Stimulated activated naive CD8-positive, alpha-beta T cell treated with anti-CD3 and anti-CD28 coated beads, Interleukin-15, Interleukin-2, amounts not matched to agents 100 U/mL and 50 U/mL, for 24 hours (primary cell): ENCODE data around the gene R3HDM2.
A peak's percentile ranks its signal among the peaks of the same experiment; 100 is the strongest.

Source experiments
- ATAC-seq: fragments of 150-1000 bp; cut with Tn5 transposase; one replicate; pipeline ENCODE4 v1.10.0; 2021
- DNase-seq: peaks from one replicate; pipeline ENCODE4 v3.0.0; 2021

R3HDM2 gene

DNA sequence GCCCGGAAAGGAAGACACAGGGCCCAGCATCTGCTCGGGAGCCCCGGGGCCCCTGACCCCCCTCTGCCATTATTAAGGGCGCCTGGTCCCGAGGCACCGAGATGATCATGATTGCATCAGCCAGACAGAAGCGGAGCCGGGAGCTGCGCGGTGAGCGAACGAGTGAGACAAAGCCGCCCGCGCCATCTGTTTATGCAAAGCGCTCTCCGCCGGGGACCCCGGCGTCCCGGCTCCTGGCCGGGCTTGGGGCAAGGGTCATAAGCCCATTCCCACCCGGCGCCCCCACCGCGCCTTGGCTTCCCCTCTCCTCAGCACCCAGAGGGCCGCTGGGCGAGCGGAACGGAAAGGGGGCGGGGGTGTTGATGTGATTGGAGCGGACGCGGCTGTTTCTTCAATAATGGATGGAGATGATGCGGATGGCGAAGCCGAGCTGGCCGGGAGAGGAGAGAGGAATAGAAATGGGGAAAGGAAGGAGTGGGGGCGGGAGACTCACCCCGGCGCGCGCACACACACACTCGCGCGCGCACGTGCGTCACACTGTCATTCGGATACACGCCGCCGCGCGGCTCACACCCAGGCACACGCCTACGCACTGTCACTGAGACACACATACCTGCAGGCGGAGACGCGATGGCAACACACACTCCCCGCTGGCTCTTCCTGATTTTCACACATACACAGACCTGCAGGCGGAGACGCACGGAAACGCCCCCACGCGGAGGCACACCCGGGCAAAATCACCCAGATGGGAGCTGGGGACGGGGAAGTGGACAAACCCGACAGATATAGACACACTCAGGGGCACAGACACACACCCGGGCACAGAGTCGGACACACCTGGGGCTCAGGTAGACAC lies 190.5 kb downstream of the R3HDM2 start:
- no peak for ATAC-seq
- peak; percentile 76 for DNase-seq

DNA sequence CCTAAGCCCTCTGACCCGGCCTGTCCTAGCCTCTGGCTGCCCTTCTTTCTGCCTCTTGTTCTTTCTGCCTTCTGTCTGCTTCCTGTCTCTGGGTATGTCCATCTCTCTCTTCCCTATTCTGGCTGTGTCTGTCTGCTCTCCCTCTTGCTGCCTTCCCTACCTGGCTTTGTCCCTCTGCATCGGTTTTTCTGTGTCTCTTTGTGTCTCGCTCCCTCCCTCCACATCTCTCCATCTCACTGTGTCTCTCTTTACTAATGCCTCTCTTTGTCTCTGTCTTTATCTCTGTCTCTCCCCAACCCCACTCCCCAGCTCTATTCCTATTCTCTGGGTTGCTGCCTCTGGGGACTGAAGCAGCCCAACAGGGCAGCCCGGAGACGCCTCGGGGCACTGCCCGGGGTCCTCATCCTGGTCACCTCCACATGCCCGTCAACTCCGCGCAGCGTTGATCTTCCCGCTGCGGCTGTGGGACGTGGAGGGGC lies 191.2 kb downstream of the R3HDM2 start:
- DNase-seq, result no peak
- no peak for ATAC-seq

DNA sequence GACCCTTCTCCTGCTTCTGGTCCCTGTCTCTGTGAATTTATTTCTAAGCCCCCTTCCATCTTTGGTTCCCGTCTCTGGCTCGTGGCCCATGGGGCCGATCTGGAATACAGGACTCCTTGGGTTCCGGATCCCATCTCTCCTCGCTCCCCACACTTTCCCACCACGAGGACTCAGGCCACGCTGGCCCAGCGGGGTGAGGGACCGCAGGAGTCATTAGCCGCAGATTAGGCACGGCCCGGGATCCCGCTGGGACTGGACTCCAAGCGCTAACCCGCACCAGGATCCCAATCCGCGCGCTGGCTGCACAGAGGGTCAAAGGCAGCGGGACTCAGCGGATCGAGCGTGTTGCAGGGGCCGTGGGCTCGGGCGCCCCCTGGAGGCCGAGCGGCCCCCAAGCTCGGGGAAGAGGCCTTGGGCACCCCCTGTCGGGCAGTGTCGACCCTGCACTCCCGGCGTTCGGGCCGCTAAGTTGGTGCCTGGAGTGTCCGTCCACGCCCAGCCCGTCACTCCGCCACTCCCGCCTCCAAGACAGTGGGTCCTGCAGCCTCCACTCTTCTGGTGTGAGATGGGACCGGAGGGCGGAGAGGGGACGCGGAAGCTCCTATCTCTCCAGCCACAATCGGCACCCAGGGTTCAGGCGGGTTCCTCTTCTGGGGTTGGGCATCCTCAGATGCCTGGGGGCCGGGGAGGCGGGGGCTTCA lies 191.8 kb downstream of the R3HDM2 start:
- peak; percentile 93 for DNase-seq
- ATAC-seq, result peak; percentile 64

DNA sequence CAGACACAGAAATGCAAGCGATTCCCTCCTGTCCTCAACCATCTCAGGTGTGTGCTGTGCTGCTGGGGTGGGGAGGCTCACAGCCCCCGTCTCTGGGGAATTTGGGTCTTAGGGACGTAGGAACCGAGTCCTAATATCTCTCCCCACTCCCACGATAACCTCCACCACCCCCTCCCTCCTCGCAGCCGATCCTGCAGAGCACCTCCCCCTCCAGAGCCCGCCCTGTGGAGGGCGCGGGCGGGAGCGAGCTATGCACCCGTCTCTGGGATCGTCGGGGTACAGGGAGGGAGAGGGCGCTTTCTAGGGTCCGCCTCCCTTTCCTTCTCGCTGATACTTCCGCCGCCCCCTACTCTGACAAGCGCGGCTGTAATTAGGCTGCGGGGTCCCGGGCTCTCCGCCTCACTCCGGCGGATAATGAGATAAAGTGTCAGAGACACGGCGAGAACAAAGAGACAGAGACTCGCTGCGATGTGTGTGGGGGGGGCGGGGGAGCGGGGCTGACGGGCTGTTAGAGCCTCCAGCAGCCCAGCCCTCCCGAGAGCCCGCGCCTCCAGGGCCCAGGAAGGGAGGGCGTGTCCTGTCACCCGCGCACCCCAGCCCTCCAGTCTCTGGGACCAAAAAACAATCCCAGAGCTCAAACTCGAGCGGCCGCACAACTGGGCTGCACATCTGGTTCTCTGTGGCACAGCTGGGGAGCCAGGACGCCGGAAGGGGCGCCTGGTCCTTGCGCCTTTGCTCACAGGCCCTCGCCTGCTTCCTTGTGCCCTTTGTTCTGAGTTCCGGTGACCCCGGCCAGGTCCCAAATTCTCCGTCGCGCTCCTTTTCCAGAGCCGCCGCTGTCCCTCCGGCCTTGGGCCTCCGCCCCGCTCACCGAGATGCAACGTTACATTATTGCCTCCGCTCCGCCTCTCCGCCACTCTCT lies 192.7 kb downstream of the R3HDM2 start:
- peak; percentile 41 for DNase-seq
- no peak for ATAC-seq

DNA sequence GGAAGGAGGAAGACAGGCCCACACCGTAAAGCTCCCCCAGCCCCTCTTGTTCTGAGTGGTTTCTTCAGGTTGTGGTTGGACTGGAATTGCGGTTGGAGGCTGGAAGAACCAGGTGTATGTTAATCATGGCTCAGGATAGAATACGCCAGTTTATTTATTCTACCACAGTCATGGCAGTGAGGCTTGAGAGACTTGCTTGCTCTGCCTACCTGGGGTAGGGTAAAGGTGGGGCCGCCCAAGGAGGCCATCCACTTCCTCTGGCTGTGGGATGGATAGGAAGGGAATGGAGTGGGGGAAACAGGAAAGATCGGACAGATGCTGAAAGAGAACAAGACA lies 193.3 kb downstream of the R3HDM2 start:
- ATAC-seq, result no peak
- DNase-seq, result no peak

DNA sequence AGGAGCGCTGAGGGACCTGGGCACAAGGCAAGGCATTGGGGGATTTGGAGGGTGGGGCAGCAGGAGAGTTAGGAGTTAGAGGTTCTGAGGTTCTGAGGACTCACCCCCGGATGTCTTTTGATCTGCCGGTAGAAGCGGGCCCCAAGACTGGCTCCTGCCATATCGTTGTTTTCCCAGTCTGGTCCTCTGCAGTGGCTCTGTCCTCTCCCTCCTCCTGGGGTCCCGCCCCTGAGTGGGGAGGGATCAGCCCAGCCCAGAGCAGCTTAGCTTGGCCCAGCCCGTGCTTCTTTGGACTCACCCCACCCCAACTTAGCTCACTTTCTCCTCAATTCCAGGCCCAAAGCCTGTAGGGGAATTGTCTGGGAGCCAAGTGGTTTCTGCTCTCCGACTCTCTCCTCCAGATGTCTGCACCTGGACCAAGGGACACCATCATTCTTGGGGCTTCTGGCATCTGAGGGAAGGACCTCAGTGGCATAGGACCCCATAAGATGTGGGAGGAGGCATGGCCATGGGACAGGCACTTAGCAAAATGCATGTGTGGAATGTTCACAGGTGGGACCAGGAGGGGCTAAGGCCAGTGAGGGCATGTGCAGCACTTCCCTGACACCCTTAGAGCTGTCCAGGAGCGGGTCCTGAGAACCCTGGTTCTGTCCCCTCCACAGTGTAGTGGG lies 193.8 kb downstream of the R3HDM2 start:
- ATAC-seq (no peak), DNase-seq (peak; percentile 26)

DNA sequence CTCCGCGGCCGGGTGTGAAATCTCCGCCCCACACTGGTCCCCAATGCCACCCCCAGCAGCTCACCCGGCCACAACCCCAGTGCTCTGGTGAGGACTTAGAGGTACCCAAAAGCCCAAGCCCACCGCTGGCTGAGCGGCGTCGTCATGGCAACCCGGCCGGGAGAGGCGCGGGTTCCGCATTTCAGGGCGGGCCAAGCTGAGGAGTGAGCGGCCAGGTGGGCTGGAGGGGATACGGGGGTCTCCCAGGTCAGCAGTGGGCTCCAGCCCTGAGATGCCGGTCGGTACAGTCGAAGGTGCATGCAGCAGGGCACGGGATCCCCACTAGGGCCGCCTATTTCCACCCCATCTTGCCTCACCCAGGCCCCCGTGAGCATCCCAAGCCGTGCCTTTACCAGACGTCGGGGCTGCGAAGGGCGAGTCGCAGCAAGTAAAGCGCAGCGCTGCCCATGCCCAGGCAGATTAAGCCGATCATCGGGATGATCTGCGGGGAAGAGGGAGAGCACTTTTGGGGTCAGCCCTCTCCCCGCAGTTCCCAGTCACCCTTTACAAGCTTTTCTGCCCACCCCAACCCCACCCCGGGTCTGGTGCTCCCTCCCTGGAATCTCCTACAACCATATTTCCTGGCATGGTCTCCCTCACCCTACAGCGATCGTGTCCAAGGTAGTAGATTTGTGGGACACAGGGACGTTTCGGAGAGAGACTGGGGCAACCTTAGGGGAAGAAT lies 194.5 kb downstream of the R3HDM2 start:
- ATAC-seq (no peak), DNase-seq (no peak)

DNA sequence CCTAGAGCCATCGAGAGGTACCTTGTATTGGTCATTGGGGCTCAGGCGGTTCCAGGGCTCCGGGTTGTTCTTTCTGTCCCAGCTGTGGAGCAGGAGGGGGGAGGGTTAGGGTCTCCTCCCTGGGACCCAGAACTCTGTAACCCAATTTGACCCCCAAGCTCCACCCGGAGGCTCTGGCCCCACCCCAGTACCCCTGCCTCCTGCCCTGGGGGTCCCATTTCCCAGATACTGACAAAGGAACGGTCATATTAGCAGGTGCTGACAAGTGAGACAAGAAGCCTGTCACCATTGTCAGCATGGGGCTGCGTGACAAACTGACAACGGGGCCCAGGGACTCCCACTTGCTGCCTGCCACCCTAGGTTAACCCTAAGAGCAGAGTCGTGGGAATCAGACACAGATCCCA lies 195.1 kb downstream of the R3HDM2 start:
- DNase-seq (no peak), ATAC-seq (no peak)

DNA sequence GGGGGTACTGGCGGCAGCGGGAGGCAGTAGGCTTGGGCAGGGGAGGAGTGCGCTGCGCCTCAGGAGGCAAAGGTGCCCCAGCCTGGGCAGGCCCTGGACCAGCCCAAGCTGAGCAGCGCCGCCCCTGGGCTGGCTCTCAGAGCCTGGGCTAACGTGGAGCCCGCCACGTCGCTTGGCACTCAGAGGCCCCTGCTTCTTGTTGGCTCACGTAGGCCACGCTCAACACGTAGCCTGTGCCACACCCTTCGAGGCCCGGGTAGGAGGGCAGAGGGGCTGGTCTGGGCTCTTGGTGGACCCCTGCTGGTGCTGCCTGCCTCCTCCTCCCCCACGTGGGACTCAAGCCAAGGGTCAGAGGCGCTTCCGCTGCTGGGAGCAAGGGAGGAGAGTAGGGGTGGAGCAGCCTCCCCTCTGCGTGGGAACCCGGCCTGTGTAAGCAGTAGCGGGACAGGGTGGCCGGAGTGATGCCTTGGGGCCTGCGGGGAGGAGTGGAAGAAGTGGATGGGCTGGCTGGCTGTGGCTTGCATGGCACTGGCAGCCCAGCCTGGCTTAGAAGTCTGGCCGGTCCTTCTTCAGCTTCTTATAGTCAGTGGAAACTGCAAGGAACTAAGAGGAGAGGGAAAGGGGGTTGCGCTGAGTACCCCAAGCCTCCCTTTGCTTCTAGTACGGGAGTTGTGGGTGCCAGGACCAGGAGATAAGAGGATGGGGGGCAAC lies 195.7 kb downstream of the R3HDM2 start:
- no peak for ATAC-seq
- no peak for DNase-seq

DNA sequence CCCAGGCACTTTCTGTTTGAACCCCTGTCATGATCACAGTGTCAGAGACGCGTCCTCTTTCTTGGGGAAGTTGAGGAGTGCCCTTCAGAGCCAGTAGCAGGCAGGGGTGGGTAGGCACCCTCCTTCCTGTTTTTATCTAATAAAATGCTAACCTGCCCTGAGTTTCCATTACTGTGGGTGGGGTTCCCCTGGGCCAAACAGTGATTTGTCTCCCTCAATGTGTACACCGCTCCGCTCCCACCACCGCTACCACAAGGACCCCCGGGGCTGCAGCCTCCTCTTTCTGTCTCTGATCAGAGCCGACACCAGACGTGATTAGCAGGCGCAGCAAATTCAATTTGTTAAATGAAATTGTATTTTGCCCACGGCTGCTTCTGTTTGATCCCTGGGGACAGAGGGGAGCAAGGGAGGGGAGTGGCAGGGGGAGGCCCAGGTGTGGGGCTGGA lies 196.2 kb downstream of the R3HDM2 start:
- ATAC-seq (no peak), DNase-seq (no peak)

DNA sequence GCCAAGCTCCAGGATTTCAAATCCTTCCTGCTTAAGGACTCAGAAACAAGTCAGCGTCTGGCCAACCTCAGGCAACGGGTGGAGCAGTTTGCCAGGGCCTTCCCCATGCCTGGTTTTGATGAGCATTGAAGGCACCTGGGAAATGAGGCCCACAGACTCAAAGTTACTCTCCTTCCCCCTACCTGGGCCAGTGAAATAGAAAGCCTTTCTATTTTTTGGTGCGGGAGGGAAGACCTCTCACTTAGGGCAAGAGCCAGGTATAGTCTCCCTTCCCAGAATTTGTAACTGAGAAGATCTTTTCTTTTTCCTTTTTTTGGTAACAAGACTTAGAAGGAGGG lies 196.6 kb downstream of the R3HDM2 start:
- DNase-seq, result no peak
- no peak for ATAC-seq

DNA sequence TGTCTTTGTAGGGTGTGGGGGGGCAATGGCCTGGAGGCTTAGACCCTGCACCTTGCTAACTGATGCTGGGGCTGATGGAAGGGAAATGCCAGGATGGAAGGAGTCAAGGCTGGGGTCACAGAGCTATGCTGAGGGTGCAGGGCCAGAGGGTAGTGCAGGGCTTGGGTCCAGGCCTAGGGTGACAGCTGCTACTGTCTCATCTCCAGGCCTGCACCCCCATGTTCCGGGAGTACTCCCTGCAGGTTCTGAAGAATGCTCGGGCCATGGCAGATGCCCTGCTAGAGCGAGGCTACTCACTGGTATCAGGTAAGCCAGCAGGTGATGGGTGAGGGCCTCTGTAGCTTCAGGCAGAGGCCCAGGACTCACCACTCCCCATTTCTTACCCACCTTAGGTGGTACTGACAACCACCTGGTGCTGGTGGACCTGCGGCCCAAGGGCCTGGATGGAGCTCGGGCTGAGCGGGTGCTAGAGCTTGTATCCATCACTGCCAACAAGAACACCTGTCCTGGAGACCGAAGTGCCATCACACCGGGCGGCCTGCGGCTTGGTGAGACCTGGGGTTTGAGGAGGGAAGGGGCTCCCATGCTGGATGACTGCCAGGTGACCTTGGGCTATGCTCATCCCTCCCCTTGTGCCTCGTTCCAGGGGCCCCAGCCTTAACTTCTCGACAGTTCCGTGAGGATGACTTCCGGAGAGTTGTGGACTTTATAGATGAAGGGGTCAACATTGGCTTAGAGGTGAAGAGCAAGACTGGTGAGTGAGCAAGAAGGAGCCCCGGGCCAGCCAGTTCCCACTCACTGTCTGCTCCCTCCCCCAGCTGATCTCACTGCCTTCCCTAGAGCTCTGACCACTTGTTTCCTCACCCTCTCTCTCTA lies 197.2 kb downstream of the R3HDM2 start:
- DNase-seq (no peak), ATAC-seq (no peak)

DNA sequence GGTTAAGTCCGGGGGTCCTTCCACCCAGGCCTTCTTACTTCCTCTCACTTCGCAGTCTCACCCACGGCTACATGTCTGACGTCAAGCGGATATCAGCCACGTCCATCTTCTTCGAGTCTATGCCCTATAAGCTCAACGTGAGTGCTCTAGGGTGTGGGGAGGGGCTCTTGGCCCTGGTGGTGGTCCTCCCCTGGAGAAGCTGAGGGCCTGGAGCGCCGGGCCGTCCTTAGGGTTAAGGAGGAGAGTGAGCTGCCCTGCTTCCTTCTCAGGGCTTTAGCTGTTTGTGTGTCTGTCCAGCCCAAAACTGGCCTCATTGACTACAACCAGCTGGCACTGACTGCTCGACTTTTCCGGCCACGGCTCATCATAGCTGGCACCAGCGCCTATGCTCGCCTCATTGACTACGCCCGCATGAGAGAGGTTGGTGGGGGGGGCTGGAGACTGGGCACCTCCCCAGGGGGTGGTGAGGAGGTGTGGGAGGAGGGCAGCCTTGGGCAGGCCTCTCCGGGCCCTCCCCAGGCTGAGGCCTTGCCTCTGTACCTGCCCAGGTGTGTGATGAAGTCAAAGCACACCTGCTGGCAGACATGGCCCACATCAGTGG lies 198.6 kb downstream of the R3HDM2 start:
- no peak for DNase-seq

DNA sequence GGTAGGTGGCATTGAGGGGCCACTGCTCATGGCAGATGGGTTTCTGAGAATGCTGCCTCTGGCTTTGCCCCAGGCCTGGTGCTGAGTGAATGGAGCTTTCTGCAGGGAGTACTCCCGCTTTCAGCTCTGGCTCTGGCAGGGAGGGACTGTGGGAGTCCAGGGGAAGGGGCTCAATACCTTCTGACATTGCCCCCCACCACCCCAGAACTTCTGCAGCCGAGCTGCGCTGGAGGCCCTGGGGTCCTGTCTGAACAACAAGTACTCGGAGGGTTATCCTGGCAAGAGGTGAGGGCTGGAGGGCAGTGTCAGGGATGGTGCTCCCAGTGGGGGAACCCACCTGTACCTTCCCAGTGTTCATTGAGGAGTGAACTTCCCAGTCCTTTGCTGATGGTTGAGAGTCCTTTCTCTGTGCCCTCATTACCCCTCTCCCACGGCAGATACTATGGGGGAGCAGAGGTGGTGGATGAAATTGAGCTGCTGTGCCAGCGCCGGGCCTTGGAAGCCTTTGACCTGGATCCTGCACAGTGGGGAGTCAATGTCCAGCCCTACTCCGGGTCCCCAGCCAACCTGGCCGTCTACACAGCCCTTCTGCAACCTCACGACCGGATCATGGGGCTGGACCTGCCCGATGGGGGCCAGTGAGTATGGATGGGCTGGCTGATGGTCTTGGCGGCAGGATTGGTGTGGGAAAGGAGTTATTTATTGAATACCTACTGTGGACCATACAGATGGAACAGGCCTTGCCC lies 199.4 kb downstream of the R3HDM2 start:
- ATAC-seq, result no peak
- DNase-seq, result no peak

More for the DNA sequence above, 198.6 kb downstream of the R3HDM2 start:
- no peak for ATAC-seq

DNA sequence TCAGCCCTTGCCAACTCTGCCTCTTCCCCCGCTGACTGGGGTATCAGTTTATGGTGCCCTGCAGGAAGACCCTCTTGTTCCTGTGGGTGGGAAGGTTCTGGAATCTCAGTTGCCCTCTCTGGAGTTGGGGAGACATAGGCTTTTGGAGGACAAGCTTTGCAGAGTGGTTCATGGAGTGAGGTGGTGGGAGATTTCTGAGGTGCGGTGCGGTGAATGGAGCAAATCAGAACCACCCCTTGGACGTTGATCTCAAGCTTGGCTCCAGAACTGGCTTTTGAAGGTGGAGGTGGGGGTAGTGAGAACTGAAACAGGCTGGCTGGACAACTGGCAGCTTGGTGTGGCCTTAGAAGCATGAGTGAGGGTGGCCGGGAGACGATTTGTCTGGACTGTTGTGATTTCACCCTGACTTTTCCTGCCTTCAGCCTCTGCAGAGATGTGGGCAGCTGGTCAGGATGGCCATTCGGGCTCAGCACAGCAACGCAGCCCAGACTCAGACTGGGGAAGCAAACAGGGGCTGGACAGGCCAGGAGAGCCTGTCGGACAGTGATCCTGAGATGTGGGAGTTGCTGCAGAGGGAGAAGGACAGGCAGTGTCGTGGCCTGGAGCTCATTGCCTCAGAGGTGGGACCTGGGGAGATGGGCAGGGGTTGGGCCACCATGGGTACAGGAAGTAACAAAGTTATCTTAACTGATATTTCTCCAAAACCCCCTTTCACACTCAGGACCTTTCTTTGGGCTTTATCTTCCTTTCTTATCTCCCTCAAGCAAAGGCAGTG lies 200.3 kb downstream of the R3HDM2 start:
- DNase-seq, result no peak
- ATAC-seq, result no peak

DNA sequence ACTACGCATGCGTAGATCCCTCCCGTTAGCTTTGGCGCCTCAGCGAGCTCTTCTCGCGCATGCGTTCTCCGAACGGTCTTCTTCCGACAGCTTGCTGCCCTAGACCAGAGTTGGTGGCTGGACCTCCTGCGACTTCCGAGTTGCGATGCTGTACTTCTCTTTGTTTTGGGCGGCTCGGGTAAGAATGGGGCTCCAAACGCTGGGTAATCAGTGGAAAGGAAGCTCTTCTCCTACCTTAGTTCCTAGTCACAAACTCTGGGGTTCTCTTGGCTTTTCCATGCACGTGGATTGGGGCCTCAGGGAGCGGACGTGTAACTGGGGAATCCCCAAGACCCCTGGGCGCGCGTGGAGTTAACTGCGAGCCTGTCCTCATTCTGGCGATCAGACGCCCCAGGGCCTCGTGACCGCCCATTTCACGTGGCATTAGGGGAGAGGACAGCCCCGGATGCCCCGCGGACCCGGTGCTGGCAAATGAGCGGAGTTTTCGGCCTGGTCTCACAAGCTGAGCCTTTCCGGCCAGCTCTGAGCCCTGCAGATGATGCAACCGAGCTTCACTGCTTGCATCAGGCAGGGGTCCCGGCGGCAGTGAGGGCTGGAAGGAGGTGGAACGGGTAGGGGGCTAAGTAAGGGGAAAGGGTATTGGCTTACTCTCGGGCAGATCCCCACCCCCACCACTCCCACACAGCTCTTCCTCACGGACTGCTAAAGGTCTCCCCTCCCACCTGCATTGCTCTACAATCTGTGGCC lies 201.0 kb downstream of the R3HDM2 start, which contains the start of gene SHMT2:
Gene SHMT2 (plus strand): TSS at position 78 of the 747 bp plus-strand sequence. CDS start 68 bp downstream, at position 146.
- peak; percentile 62 for ATAC-seq

More for the DNA sequence above, 201.0 kb downstream of the R3HDM2 start, which contains the start of gene SHMT2:
- DNase-seq, result peak; percentile 95
